Measurements from ENCODE around the gene FTO. TPM values are rescaled to one million over a fixed set of nuclear protein-coding genes. Genes with fewer than 3 reads are reported as not detected.

Gene FTO
- total RNA-seq, 4 donors from 2014 or later = 70.9 to 89.7 (median 86.8) TPM

DNA sequence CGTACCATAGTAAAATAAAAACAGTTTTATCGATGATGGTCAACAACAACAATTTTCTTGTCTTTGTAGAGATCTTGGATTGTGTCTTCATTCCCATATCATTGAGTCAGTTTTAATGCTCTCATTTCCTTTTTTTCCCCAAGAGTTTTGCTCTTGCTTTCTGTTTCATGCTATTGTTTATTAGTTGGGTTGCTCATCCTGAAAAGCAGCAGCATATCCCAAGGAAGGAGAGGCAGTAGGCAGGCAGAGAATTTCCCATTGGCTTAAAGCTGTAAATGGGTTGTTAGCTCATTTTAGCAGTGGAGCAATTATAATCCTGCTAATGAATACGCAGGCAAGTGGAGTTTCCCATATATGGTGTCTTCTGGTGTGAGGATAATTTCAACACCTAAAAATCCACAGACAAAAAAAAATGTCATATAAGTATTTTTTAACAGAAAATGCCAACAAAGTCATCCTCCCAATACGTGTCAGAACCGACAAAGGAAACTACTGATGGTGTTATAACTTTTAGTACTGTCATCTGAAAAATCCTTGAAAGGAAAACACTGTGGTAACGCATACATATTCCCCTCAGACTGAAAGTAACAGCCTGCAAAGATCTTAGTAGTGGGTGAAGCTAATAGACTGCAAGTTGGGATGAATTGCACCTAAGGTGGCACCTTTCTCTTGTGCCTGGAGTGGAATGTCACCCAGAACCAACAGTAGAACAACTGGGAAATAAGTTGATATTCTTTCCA lies 218.3 kb downstream of the FTO start:
- TF ChIP-seq CTCF (IDR thresholded peaks at IDR 0.05) = no peak
- ATAC-seq (ENCODE audit: low FRiP score) = no peak

DNA sequence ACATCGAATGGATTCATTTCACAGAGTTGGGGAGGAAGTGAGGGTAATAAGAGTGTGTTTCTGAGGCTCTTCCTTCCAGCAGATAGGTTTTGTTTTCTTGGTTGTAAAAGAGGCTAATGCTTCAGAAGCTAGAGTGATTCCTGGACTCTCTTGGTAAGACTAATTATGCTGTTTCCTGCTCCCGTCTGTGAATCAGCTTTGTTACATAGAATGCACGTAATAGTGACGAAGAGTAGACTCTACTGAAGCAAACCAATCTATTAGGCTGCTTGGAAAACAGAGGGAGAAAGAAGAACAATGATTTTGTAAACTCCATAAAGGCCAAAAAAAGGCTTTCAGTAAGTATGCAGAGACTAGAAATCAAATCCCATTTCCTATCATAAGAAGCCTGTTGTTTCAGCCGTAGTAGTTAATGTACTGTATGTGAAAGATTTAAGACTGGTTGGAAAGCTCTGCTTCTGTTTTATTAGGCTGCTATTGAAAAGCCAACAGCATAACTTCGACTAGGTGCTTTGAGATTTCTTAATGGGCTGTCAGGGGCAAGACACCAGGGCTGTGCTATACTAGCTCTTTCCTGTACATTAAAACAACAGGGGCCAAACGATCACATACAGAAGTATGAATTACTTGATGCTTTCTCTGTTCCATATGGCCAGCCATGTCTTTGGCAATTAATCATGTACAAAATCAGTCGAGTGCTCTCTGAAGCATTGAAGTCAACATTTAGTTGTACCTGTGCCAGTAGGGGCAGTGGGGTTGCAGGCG lies 219.0 kb downstream of the FTO start:
- TF ChIP-seq CTCF (IDR thresholded peaks at IDR 0.05) = no peak
- DNase-seq (ENCODE audit: low spot score) (no peak), ATAC-seq (ENCODE audit: low FRiP score) (no peak)

More for the DNA sequence above, 218.3 kb downstream of the FTO start:
- DNase-seq (ENCODE audit: low spot score) = no peak

DNA sequence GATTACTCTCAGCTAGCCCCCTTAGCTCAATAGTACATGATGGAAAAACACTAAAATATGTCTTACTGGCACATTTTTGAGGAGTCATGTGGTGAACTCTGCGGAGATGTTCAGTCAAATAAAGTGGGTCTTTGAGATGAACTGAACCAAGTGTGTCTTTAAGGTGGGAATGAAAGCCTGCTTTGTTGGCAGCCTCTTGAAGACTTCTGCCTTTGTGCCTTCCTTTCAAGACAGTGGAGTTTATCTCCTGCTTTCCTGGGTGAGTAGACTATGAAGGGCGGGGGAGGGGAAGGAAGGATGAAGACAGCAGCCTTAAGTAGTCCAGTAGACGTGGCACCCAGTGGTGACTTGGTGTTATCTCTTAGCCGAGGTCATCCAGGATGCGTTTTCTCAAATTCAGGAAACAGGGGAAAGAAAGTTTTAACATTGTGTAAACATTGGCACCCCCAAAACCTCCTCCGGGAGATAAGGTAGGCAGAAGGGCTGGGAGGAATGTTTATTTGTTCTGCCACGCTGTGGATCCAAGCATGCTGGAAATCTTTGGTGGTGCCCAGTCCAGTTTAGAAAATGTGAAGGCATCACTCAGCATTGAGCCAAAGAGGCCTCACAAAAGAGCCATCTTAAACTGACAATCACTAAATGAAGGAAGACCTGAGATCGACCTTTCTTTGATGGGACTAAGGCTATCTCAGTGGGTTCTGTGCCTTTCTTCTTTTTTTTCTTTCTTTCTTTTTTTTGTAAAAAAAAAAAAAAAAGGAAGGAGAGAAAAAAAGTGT lies 220.6 kb downstream of the FTO start:
- TF ChIP-seq CTCF (IDR thresholded peaks at IDR 0.05) = no peak
- ATAC-seq (ENCODE audit: low FRiP score) (no peak), DNase-seq (ENCODE audit: low spot score) (no peak)

- ATAC-seq (ENCODE audit: low FRiP score) (no peak), DNase-seq (ENCODE audit: low spot score) (no peak)
- TF ChIP-seq CTCF (IDR thresholded peaks at IDR 0.05) = no peak
Measured at GRCh38 chr16:53925107-53925410, 221.1 kb downstream of the FTO start.

DNA sequence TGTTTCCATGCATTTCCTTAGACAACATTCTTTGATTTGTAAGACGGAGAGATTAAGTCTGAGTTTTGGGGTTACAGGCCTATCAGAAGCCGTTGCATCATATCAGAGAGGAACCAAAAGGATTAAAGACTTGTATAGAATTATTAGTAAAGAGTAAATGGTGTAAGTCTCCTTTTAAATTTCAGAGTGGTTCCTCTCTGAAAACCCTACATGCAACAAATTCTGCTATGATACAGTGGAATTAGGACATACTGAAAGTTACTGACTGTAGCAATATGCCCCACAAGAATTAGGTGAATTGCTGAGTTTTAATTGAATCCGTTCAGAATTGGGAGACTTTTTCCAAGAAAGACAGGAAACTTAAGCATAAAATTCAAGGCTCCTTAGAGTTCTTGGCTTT lies 221.6 kb downstream of the FTO start:
- ATAC-seq (ENCODE audit: low FRiP score) (no peak), DNase-seq (ENCODE audit: low spot score) (no peak)
- no peak for TF ChIP-seq CTCF (IDR thresholded peaks at IDR 0.05)

- no peak for DNase-seq (ENCODE audit: low spot score)
- TF ChIP-seq CTCF (IDR thresholded peaks at IDR 0.05) = no peak
- no peak for ATAC-seq (ENCODE audit: low FRiP score)
Measured at GRCh38 chr16:53926209-53926608, 222.3 kb downstream of the FTO start.

Data from omental fat pad (tissue), 4 donors.